Endothelial cell of coronary artery (primary cell): Measurements from ENCODE around the gene TMEM182. TPM values are rescaled to one million over a fixed set of nuclear protein-coding genes. Genes with fewer than 3 reads are reported as not detected.

Source experiments
- total RNA-seq: library from RNA; depleted of rRNA; stranded (reverse); fragments of >200 nt; gene quantifications from 2 replicates; pipeline ENCODE4 v1.2.3, GENCODE V29; 2014

The TMEM182 gene
- total RNA-seq, result 0.36 and 0.85 TPM in 2 replicates

GRCh38 chr2:102761763-102762162, at the start of gene TMEM182:
Gene TMEM182 (plus strand): TSS chr2:102762031. CDS start chr2:102762218, 187 bp downstream.

Other genes starting within 250 kb of the TMEM182 start
- gene SLC9A2, start 142.5 kb upstream of the TMEM182 start, total RNA-seq, result under 0.01 TPM in 2 replicates